IMR-90 (cell line): ENCODE results near the gene TTLL8. TPM values are rescaled to one million over a fixed set of nuclear protein-coding genes. Genes with fewer than 3 reads are reported as not detected.

Experiments
- ATAC-seq: fragments of 200-7000 bp; cut with Tn5 transposase; 2 replicates; pipeline ENCODE4 v1.9.1; 2020; ENCODE audit warnings: low read depth, mild to moderate bottlenecking, moderate library complexity
- BruUV-seq: library from RNA; stranded (reverse); fragments of 400-500 nt; replicated peaks from 2 replicates; lab custom pipeline; 2021; lab: Mats Ljungman, UMichigan
- CTCF ChIA-PET: fragments of 300-600 bp; formaldehyde crosslinking; extraction: SDS; loops from one replicate; lab custom pipeline; 2021; ENCODE audit warnings: antibody characterized with exemption; lab: Yijun Ruan, JAX
- POLR2A ChIA-PET: fragments of 300-600 bp; sonication (Branson Sonifier 250); formaldehyde crosslinking; loops from one replicate; lab custom pipeline; 2022; ENCODE audit warnings: antibody characterized with exemption; ENCODE audit not compliant: unreplicated experiment; lab: Charles Lee
- DNase-seq: peaks from one replicate; pipeline ENCODE4 v3.0.0; 2013
- H2AFZ ChIP-seq: replicated peaks from 2 replicates; pipeline ENCODE3; 2013; ENCODE audit warnings: low read length, mild to moderate bottlenecking; ENCODE audit not compliant: poor library complexity
- H2AK5ac ChIP-seq: 2 replicates; pipeline ENCODE4 v1.6.1; 2013; ENCODE audit warnings: low read depth, low read length, inconsistent platforms
- H2AK9ac ChIP-seq: replicated peaks from 2 replicates; pipeline ENCODE3; 2013; ENCODE audit warnings: mild to moderate bottlenecking, low read depth, low read length, moderate library complexity; ENCODE audit not compliant: poor library complexity
- H2BK120ac ChIP-seq: 2 replicates; pipeline ENCODE4 v1.6.1; 2013; ENCODE audit warnings: low read depth, low read length, inconsistent platforms
- H2BK15ac ChIP-seq: 3 replicates; pipeline ENCODE4 v1.6.1; 2013; ENCODE audit warnings: low read depth, low read length, inconsistent platforms
- H2BK20ac ChIP-seq: 2 replicates; pipeline ENCODE4 v1.6.1; 2013; ENCODE audit warnings: low read depth, mild to moderate bottlenecking, inconsistent platforms, low read length, moderate library complexity
- H2BK5ac ChIP-seq: 2 replicates; pipeline ENCODE4 v1.6.1; 2013; ENCODE audit warnings: mild to moderate bottlenecking, low read depth, low read length, inconsistent platforms; ENCODE audit not compliant: poor library complexity, severe bottlenecking
- H3K14ac ChIP-seq: replicated peaks from 2 replicates; pipeline ENCODE4 v1.6.1; 2013; ENCODE audit warnings: low read depth, low read length, inconsistent platforms
- H3K18ac ChIP-seq: 2 replicates; pipeline ENCODE4 v1.6.1; 2013; ENCODE audit warnings: low read depth, low read length, control low read depth
- H3K23ac ChIP-seq: 2 replicates; pipeline ENCODE4 v1.6.1; 2013; ENCODE audit warnings: low read depth, low read length, inconsistent platforms
- H3K27ac ChIP-seq: 2 replicates; pipeline ENCODE4 v1.5.1; 2013; ENCODE audit warnings: mild to moderate bottlenecking, control low read depth, low read length; ENCODE audit not compliant: insufficient read depth
- H3K27me3 ChIP-seq: 2 replicates; pipeline ENCODE4 v1.6.1; 2013; ENCODE audit warnings: low read length; ENCODE audit not compliant: control insufficient read depth, insufficient read depth
- H3K36me3 ChIP-seq: 2 replicates; pipeline ENCODE4 v1.6.1; 2013; ENCODE audit warnings: low read length, mixed read lengths; ENCODE audit not compliant: control insufficient read depth, insufficient read depth
- H3K4ac ChIP-seq: 2 replicates; pipeline ENCODE4 v1.6.1; 2013; ENCODE audit warnings: low read depth, low read length, inconsistent platforms
- H3K4me1 ChIP-seq: 2 replicates; pipeline ENCODE4 v1.6.1; 2013; ENCODE audit warnings: low read length, mixed read lengths; ENCODE audit not compliant: control insufficient read depth, insufficient read depth
- H3K4me2 ChIP-seq: 2 replicates; pipeline ENCODE4 v1.6.1; 2013; ENCODE audit warnings: low read depth, mild to moderate bottlenecking, control low read depth, low read length, moderate library complexity
- H3K4me3 ChIP-seq: 2 replicates; pipeline ENCODE4 v1.5.1; 2013; ENCODE audit warnings: low read depth, mild to moderate bottlenecking, control low read depth, low read length, moderate library complexity; ENCODE audit not compliant: insufficient read depth
- H3K56ac ChIP-seq: 2 replicates; pipeline ENCODE4 v1.6.1; 2013; ENCODE audit warnings: low read length, inconsistent platforms; ENCODE audit not compliant: insufficient read depth; ENCODE audit errors: extremely low read depth
- H3K79me1 ChIP-seq, 2 experiments: 2 replicates each; pipeline ENCODE4 v1.6.1; 2013; ENCODE audit warnings: low read length in 2 of 2, inconsistent platforms in 1 of 2, low read depth in 1 of 2
- H3K9ac ChIP-seq: 2 replicates; pipeline ENCODE4 v1.6.1; 2013; ENCODE audit warnings: low read depth, low read length, control low read depth
- H3K9me1 ChIP-seq: 2 replicates; pipeline ENCODE4 v1.6.1; 2013; ENCODE audit warnings: low read length, inconsistent platforms; ENCODE audit not compliant: insufficient read depth
- H3K9me3 ChIP-seq: 2 replicates; pipeline ENCODE4 v1.6.1; 2013; ENCODE audit warnings: low read length; ENCODE audit not compliant: control insufficient read depth, insufficient read depth
- H4K20me1 ChIP-seq: 2 replicates; pipeline ENCODE4 v1.6.1; 2013; ENCODE audit warnings: low read length, inconsistent platforms; ENCODE audit not compliant: insufficient read depth
- H4K5ac ChIP-seq: 2 replicates; pipeline ENCODE4 v1.6.1; 2013; ENCODE audit warnings: mild to moderate bottlenecking, low read depth, low read length, control low read depth
- H4K8ac ChIP-seq, 2 experiments: 2 replicates each; pipeline ENCODE4 v1.6.1; 2013; ENCODE audit warnings: low read depth in 2 of 2, low read length in 2 of 2, control low read depth in 1 of 2, inconsistent platforms in 1 of 2
- H4K91ac ChIP-seq: 2 replicates; pipeline ENCODE4 v1.6.1; 2013; ENCODE audit warnings: low read depth, low read length, inconsistent platforms; ENCODE audit not compliant: insufficient read depth
- BHLHE40 ChIP-seq: fragments of 150-350 bp; IDR thresholded peaks from 2 replicates; pipeline ENCODE4 v1.6.1; 2016; ENCODE audit warnings: mild to moderate bottlenecking, low read depth, low read length
- CEBPB ChIP-seq: IDR thresholded peaks from 2 replicates; pipeline ENCODE4 v1.6.1; 2012; ENCODE audit warnings: low read depth, low read length, improper control_type of control experiment
- CTCF ChIP-seq: conservative IDR thresholded peaks from 2 replicates; pipeline ENCODE4 v1.5.1; 2012; ENCODE audit warnings: mild to moderate bottlenecking, low read depth, low read length, improper control_type of control experiment
- ELK1 ChIP-seq: fragments of 150-350 bp; IDR thresholded peaks from 2 replicates; pipeline ENCODE4 v1.6.1; 2016; ENCODE audit warnings: low read depth, mild to moderate bottlenecking, low read length, moderate library complexity, borderline replicate concordance
- MAFK ChIP-seq: IDR thresholded peaks from 2 replicates; pipeline ENCODE4 v1.6.1; 2012; ENCODE audit warnings: low read depth, low read length, improper control_type of control experiment
- NFE2L2 ChIP-seq: fragments of 150-350 bp; IDR thresholded peaks from 2 replicates; pipeline ENCODE4 v1.6.1; 2016; ENCODE audit warnings: low read depth, mild to moderate bottlenecking, low read length
- POLR2A ChIP-seq: IDR thresholded peaks from 2 replicates; pipeline ENCODE4 v1.6.1; 2012; ENCODE audit warnings: mild to moderate bottlenecking, low read depth, low read length
- RAD21 ChIP-seq: IDR thresholded peaks from 2 replicates; pipeline ENCODE4 v1.6.1; 2012; ENCODE audit warnings: low read length, improper control_type of control experiment
- RCOR1 ChIP-seq: IDR thresholded peaks from 2 replicates; pipeline ENCODE4 v1.6.1; 2012; ENCODE audit warnings: mild to moderate bottlenecking, low read length, improper control_type of control experiment; ENCODE audit not compliant: insufficient replicate concordance
- RFX5 ChIP-seq: IDR thresholded peaks from 2 replicates; pipeline ENCODE4 v1.8.0; 2012; ENCODE audit warnings: low read depth, mild to moderate bottlenecking, low read length, moderate library complexity
- SMC3 ChIP-seq: fragments of 150-350 bp; IDR thresholded peaks from 2 replicates; pipeline ENCODE4 v1.6.1; 2016; ENCODE audit warnings: low read depth, mild to moderate bottlenecking, antibody characterized with exemption, low read length, moderate library complexity
- WGBS, 2 experiments: methylation state at CpG; one replicate each; pipeline versions ENCODE4 v1.1.5 to v1.1.7; 2013; ENCODE audit warnings: missing lambda C conversion rate in 2 of 2; ENCODE audit not compliant: insufficient read length in 1 of 2; ENCODE audit errors: extremely low coverage in 2 of 2; 5-methylcytosine and 5-hydroxymethylcytosine counted together
- dilution Hi-C: fragments of 300-500 bp; cut with HindIII; formaldehyde crosslinking; loops from one replicate; pipeline ENCODE4 v1.14.3; 2018; ENCODE audit warnings: low sequenced_read_pairs; ENCODE audit not compliant: unreplicated experiment
- in situ Hi-C: fragments of 300-500 bp; cut with MboI; formaldehyde crosslinking; loops from 3 replicates; pipeline ENCODE4 v1.14.3; 2019; ENCODE audit warnings: low sequenced_read_pairs, inconsistent platforms, mixed read lengths
- intact Hi-C: fragments of 100-400 bp; cut with micrococcal nuclease; formaldehyde crosslinking; loops from 2 replicates; pipeline ENCODE4 v1.10.0; 2022
- polyA plus RNA-seq, 3 experiments: library from polyadenylated mRNA; depleted of rRNA; stranded (reverse); fragments of >200 nt; gene quantifications; 2 replicates each; pipeline ENCODE4 v1.2.3, GENCODE V29; 2012; ENCODE audit warnings: low replicate concordance in 1 of 3
- total RNA-seq: library from RNA; depleted of rRNA; stranded (reverse); fragments of >200 nt; gene quantifications from 2 replicates; pipeline ENCODE4 v1.2.3, GENCODE V29; 2012

Gene TTLL8
- total and polyA plus RNA-seq, 2 of the 4 experiments (the other 2 are of a cell fraction) = not detected

- no peak for TF ChIP-seq CTCF
These were observed 48.1 kb downstream of the TTLL8 start (continued) for GRCh38 chr22:50009765-50010675.

GRCh38 chr22:50009251-50009650 lies 48.8 kb downstream of the TTLL8 start:
- in situ Hi-C loops (no loop called here), intact Hi-C loops (no loop called here), dilution Hi-C loops (no loop called here)
- DNase-seq = no peak
- Histone ChIP-seq H3K14ac (no peak overlapping the region), H4K5ac (no peak overlapping the region), H3K9ac (no peak overlapping the region), H3K18ac (no peak overlapping the region), H3K4me1 (no peaks in the 10 kb centered on the region), H3K27ac (no peak overlapping the region), H3K9me3 (no peaks in the 10 kb centered on the region; the same call in 1 of the 2 replicates), H3K9me1 (no peaks in the 10 kb centered on the region), H2BK15ac (no peak overlapping the region), H2BK120ac (no peak overlapping the region), H3K27me3 (peaks cover 47% of the 10 kb centered on the region), H4K8ac (no peak overlapping the region), H3K4me3 (no peak overlapping the region), H3K56ac (no peak overlapping the region), H4K20me1 (no peaks in the 10 kb centered on the region), H2BK5ac (no peak overlapping the region), H2AK5ac (no peak overlapping the region), H4K91ac (no peak overlapping the region), H2AFZ (no peak overlapping the region), H3K4me2 (no peak overlapping the region), H2BK20ac (no peak overlapping the region), H3K23ac (no peak overlapping the region), H3K4ac (no peak overlapping the region), H2AK9ac (no peak overlapping the region), H3K36me3 (no peaks in the 10 kb centered on the region), H3K79me1 (no peaks in the 10 kb centered on the region)
- no TSS peak for BruUV-seq
- POLR2A ChIA-PET = no interaction called here
- WGBS, 2 experiments = 76% methylated on average over 2 of the region's 16 CpGs; no CpG with 5 or more reads in 1 of the 2 experiments
- ATAC-seq = no peak
- CTCF ChIA-PET = no interaction called here
- TF ChIP-seq RAD21 (no peak), POLR2A (no peak), CTCF (no peak), RFX5 (no peak), NFE2L2 (no peak), ELK1 (no peak), BHLHE40 (no peak), RCOR1 (no peak), CEBPB (no peak), SMC3 (no peak), MAFK (no peak)
